GM11168 (cell line): ENCODE data around the gene STK17A.

Source experiments
- in situ Hi-C: fragments of 300-500 bp; cut with MboI; formaldehyde crosslinking; loops from one replicate; pipeline ENCODE4 v1.12.0; 2022; ENCODE audit warnings: low sequenced_read_pairs; ENCODE audit not compliant: unreplicated experiment

Gene STK17A

DNA sequence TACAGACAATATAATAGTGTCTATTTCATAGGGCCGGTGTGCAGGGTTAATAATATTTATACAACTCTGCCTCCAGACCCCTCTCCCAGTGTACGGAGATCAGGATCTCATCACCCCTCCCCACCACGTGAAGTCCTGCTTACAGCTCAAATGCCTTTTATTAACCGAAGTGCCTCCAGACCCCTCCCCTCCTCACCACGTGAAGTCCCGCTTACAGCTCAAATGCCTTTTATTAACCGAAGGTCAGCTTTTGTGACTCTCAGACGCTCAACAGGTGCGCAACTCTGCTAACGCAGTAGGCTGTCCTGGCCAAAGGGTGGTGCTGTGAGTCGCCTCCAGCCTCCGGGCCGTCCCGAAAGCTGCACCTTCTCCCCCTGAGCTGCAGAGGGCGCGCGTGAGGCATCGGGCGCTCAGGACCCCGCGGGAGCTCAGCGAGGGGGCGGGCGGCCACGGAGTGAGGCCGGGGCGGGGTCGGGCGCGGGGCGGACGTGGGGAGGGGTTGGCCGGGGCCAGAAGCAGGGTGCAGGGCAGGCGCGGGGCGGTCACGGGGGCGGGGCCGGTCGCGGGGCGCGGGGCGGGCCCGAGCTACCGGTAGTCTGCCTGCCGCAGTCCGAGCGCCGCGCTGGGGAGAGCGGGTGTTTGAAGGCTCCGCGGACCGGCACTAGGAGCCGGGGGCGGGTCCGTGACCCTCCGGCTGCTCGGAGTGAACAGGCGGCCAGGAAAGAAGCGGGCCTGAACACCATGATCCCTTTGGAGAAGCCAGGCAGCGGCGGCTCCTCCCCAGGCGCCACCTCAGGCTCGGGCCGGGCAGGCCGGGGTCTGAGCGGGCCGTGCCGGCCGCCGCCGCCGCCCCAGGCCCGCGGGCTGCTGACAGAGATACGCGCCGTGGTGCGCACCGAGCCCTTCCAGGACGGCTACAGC, at the start of gene STK17A:
STK17A (plus strand) TSS at position 606 of the 921 bp plus-strand sequence; CDS start at position 742, 136 bp downstream.
- in situ Hi-C loops = loop anchor here (5.0 kb wide), 2 partner anchors 125 to 255 kb away; no protein-coding TSS in a partner anchor

DNA sequence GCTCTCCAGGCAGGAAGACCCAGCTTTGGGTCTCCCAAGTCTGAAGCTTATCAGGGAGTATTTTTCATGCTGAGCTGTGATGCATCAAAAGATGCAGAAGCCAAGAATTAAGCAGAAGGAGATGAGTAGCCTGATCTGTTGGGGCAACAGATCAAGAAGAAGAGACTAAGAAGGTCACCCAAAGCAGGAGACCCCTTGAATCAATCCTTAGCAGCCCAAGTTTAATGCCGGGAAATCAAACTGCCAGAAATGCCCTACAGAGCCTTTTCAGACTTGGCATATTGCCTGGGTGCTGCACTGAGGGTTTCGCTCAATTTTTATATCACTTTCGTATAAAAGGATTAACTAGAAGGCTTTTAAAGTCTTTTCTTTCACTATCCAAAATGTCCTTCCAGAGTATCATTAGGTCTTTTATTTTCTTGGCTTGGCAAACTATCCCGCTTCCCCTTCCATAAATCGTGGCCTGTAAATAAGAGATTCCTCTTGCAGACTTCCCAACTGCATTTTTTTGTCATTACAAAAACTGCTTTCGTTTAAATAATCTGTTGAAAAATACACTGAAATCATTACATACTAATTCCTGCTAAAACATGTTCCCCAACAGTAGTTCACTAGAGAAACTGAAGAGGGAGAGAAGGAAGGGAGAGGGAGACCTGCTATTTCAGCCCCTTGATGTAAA, 49.0 kb upstream of the STK17A start:
- in situ Hi-C loops = no loop called here

GRCh38 chr7:43535031-43535451, 47.9 kb upstream of the STK17A start:
- in situ Hi-C loops = no loop called here

GRCh38 chr7:43535810-43536585, 46.9 kb upstream of the STK17A start:
- in situ Hi-C loops = no loop called here

- in situ Hi-C loops = no loop called here
Measured at GRCh38 chr7:43536773-43537172, 46.1 kb upstream of the STK17A start.

DNA sequence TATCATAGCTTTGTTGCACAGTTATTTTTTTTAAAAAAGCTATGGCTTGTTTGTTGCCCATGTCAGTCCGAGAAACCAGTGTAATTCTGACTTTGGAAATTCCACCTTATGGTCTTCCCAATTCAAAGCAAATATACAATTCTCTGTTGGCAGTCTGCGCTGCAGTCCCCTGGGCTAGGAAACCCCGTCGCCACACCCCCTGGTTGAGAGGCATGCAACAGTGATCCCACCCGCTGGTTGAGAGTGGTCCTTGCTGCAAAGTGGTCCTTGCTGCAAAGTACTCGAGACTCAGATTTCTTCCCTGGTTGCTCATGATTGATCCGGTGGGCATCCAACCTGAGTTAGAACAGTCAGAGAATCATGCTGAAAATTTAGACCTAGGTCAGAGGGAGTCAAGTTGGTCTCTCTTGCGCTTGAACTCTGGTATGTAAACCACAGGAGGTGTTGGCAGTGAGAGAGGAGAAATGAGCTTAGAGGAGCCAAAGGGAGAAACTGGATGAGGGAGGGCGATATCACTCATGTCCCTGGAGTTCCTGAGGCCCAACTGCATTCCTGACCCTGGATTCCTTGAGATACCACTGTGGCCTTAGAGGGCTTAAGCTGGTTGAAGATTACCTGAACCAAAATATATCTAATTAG, 45.0 kb upstream of the STK17A start:
- in situ Hi-C loops = no loop called here

DNA sequence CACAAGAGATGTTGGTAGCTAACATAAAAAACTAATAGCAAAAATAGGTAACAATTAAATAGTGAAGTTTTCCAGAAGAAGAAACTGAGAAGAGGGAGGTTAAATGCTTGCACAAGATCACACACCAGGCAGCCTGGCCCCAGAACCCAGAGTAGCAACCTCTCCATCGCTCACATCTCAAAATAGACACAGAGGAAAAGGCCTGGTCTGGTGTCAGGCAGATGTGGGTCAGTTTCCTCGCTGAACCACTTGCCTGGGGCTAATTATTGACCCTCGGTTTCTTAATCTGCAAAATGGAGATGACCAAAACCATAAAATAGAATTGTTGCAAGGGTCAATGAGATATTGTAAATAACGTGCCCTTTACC, 44.5 kb upstream of the STK17A start:
- in situ Hi-C loops = no loop called here

GRCh38 chr7:43540471-43540870, 42.4 kb upstream of the STK17A start:
- in situ Hi-C loops = no loop called here

- in situ Hi-C loops = no loop called here
Measured at GRCh38 chr7:43542716-43543115, 40.2 kb upstream of the STK17A start.

GRCh38 chr7:43546231-43546630, 36.7 kb upstream of the STK17A start:
- in situ Hi-C loops = no loop called here

DNA sequence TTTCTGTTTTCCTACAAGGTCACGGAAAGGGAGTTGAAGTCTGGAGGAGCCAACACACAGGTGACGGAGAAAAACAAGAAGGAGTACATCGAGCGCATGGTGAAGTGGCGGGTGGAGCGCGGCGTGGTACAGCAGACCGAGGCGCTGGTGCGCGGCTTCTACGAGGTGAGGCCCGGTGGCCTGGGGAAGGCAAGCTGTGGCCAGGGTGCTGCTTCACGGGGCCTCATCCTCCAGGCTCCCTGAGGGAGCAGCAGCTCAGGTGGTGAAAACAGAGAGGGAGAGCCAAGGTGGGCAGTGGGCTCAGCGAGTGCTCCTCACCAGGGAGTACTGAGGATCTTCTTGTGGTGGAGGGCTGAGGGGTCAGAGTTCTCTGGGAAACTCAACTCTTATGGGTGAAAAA, 32.5 kb upstream of the STK17A start:
- in situ Hi-C loops = no loop called here

DNA sequence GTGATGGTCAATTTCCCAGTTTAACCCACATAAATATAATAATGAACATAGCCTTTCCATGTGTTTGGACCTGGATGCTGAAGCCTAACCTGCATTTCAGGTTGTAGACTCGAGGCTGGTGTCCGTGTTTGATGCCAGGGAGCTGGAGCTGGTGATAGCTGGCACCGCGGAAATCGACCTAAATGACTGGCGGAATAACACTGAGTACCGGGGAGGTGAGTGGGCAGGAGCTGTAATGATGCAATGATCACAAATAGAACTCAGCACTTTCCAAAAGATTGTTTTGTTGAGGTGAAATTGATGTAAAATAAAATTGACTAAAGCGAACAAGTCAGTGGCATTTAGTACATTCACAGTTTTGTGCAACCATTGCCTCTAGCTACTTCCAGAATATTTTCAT, 30.8 kb upstream of the STK17A start:
- in situ Hi-C loops = no loop called here

DNA sequence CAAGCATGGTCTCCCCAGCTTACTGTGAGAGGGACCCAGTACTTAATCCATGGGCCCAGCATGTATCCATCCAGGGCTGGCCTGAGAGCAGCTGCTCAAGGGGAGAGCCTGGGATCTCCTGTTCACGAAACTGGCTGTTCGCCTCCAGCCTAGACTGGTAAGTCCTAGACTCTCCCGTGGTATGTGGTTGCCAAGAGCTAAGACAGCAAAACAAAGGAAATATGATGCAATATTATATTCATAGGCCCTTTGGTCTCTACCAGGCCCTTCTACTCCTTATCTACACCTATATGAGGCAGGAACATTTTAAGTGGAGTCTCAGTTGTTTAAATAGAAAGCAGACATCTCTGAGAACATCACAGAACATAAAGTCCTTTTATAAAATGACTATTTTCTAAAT, 28.9 kb upstream of the STK17A start:
- in situ Hi-C loops = no loop called here

DNA sequence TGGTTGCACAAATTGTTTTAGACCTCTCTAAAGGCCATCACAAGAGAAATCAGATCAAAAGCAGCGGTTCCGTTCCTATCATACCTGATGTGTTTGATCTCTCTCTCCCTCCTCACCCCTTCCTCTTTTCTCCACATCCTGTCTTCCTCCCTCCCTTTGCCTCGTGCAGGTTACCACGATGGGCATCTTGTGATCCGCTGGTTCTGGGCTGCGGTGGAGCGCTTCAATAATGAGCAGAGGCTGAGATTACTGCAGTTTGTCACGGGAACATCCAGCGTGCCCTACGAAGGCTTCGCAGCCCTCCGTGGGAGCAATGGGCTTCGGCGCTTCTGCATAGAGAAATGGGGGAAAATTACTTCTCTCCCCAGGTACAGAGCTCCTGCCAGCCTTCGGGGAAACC, 28.5 kb upstream of the STK17A start:
- in situ Hi-C loops = no loop called here

- in situ Hi-C loops = no loop called here
Measured at GRCh38 chr7:43557831-43558495, 24.9 kb upstream of the STK17A start.

DNA sequence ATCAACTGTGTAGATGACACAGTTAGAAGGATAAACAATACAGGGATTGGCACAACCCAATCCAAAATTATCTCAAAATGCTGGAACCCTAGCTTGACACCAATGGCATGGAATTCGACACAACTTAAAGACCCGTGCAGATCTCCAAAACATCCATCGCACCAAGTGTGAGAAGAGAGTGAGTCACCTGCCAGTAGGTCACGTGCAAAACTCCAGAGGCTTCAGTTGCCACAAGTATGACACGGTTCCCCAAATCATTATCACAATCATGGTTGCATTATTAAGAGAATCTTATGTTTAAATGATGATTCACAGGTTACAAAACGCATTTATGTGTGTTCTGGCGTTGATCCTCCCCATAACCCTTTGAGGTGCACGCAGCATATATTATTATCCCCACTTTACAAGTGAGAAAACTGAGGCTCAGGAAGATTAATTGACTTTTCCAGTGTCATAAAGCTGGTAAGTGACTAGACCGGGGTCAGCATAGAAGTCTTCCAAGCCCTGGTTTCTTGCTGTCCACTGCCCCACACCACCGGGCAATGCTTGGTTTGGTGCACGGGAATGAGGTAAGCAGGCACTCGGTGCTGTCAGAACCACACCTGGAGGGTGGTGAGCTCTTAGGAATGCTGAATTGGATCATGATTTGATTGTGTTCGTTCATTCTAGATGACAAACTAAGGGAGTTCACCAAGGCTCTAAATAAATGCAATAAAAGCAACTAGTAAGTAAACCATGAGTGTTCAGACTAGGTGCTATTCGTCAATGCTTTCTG, 23.6 kb upstream of the STK17A start:
- in situ Hi-C loops = no loop called here

- in situ Hi-C loops = no loop called here
Measured at GRCh38 chr7:43559946-43560335, 23.0 kb upstream of the STK17A start.

- in situ Hi-C loops = no loop called here
Measured at GRCh38 chr7:43560742-43561330, 22.1 kb upstream of the STK17A start.

DNA sequence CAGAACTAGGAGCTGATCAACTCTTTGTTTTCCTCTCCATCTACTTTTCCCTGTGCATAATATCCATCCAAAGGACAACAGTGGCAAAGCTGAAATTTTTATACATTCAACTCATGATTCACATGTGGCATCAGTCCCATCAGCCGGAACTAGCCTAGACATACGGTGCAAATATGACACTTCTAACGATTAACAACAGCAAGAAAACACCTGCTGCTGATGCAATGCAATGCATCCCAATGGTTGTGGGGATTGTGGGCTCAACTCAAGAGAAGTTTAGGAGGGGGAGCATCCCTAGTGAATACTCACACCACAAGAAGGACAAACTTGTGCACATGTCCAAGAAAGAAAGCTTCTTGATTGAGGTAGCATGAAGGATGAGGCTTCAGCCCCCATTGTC, 20.5 kb upstream of the STK17A start:
- in situ Hi-C loops = no loop called here
